Effector CD8-positive, alpha-beta T cell (primary cell): ENCODE measurements around the gene COL20A1.
"Not testable (repeated sequence)": the region's sequence is repeated elsewhere in the genome, so short reads cannot be mapped to it uniquely, and the experiment has no call there.

Experiments
- DNase-seq: peaks from one replicate; lab custom pipeline; 2025; lab: John Stamatoyannopoulos, UW

The COL20A1 gene

GRCh38 chr20:63290677-63291472 is 2.1 kb upstream of the COL20A1 start:
- DNase-seq, result peak; percentile 45

- no peak for DNase-seq
Measured at GRCh38 chr20:63291811-63292210, 1.2 kb upstream of the COL20A1 start.

- DNase-seq, result no peak
Measured at GRCh38 chr20:63292292-63292701, 689 bp upstream of the COL20A1 start.

- no peak for DNase-seq
Measured at GRCh38 chr20:63293456-63293855, 470 bp downstream of the COL20A1 start.

GRCh38 chr20:63293871-63294535 is 1.0 kb downstream of the COL20A1 start:
- no peak for DNase-seq

- DNase-seq, result no peak
Measured at GRCh38 chr20:63294536-63294900, 1.5 kb downstream of the COL20A1 start.

GRCh38 chr20:63295018-63295417 is 2.0 kb downstream of the COL20A1 start:
- no peak for DNase-seq

- DNase-seq, result no peak
Measured at GRCh38 chr20:63295422-63295821, 2.4 kb downstream of the COL20A1 start.

GRCh38 chr20:63295846-63296245 is 2.9 kb downstream of the COL20A1 start:
- DNase-seq, result no peak

- DNase-seq, result no peak
Measured at GRCh38 chr20:63296531-63297299, 3.7 kb downstream of the COL20A1 start.

GRCh38 chr20:63297371-63297781 is 4.4 kb downstream of the COL20A1 start:
- no peak for DNase-seq

GRCh38 chr20:63297796-63298572 is 5.0 kb downstream of the COL20A1 start:
- no peak for DNase-seq

GRCh38 chr20:63298731-63299312 is 5.8 kb downstream of the COL20A1 start:
- DNase-seq, result no peak

GRCh38 chr20:63301671-63302070 is 8.7 kb downstream of the COL20A1 start:
- no peak for DNase-seq

- DNase-seq, result no peak
Measured at GRCh38 chr20:63303095-63303666, 10.2 kb downstream of the COL20A1 start.

GRCh38 chr20:63305393-63305792 is 12.4 kb downstream of the COL20A1 start:
- DNase-seq, result no peak

GRCh38 chr20:63305933-63306672 is 13.1 kb downstream of the COL20A1 start:
- not testable (repeated sequence) for DNase-seq

GRCh38 chr20:63306673-63307537 is 13.9 kb downstream of the COL20A1 start:
- no peak for DNase-seq

- no peak for DNase-seq
Measured at GRCh38 chr20:63307538-63308217, 14.7 kb downstream of the COL20A1 start.
